CD4-positive, alpha-beta T cell (primary cell): Measurements from ENCODE around the gene DAPK3. TPM values are rescaled to one million over a fixed set of nuclear protein-coding genes. Genes with fewer than 3 reads are reported as not detected.
"Not testable (repeated sequence)": the region's sequence is repeated elsewhere in the genome, so short reads cannot be mapped to it uniquely, and the experiment has no call there.

Source experiments
- ATAC-seq: fragments of 200-7000 bp; cut with Tn5 transposase; one replicate; pipeline ENCODE4 v1.10.0; 2022; ENCODE audit warnings: mild to moderate bottlenecking; ENCODE audit not compliant: poor library complexity
- CTCF ChIA-PET: fragments of 350-600 bp; sonication (Branson Sonifier 250); formaldehyde crosslinking; loops from one replicate; lab custom pipeline; 2021; ENCODE audit warnings: antibody characterized with exemption, inconsistent platforms; lab: Charles Lee
- POLR2A ChIA-PET: fragments of 350-600 bp; sonication (Branson Sonifier 250); formaldehyde crosslinking; loops from one replicate; lab custom pipeline; 2021; ENCODE audit warnings: antibody characterized with exemption, inconsistent platforms; lab: Charles Lee
- DNase-seq, 14 experiments: peaks; one replicate each; pipeline ENCODE4 v3.0.0-alpha.2; 2013 to 2020; ENCODE audit warnings: mixed read lengths in 2 of 14
- H3K27ac ChIP-seq, 2 donors: one replicate each; pipeline versions ENCODE4 v1.5.1 to v1.7.0; 2013; ENCODE audit warnings: low read length in 2 of 2, low read depth in 1 of 2, mild to moderate bottlenecking in 1 of 2
- H3K27me3 ChIP-seq, 2 experiments: 1 replicate in 1 of 2; 2 replicates in 1 of 2; pipeline versions ENCODE4 v1.6.1 to v1.7.0; 2013; ENCODE audit warnings: low read length in 2 of 2, control low read depth in 1 of 2, mild to moderate bottlenecking in 1 of 2, moderate library complexity in 1 of 2; ENCODE audit not compliant: insufficient read depth in 2 of 2, control insufficient read depth in 1 of 2
- H3K36me3 ChIP-seq: one replicate; pipeline ENCODE4 v1.6.1; 2013; ENCODE audit warnings: low read length, control low read depth; ENCODE audit not compliant: insufficient read depth
- H3K4me1 ChIP-seq: one replicate; pipeline ENCODE4 v1.6.1; 2013; ENCODE audit warnings: low read length, control low read depth; ENCODE audit not compliant: insufficient read depth
- H3K4me3 ChIP-seq: one replicate; pipeline ENCODE4 v1.5.1; 2013; ENCODE audit warnings: mild to moderate bottlenecking, low read length, moderate library complexity
- H3K9me3 ChIP-seq, 2 experiments: 1 replicate in 1 of 2; 2 replicates in 1 of 2; pipeline versions ENCODE4 v1.6.1 to v1.7.0; 2013; ENCODE audit warnings: low read length in 2 of 2, mild to moderate bottlenecking in 2 of 2, control low read depth in 1 of 2, moderate library complexity in 1 of 2; ENCODE audit not compliant: control insufficient read depth in 1 of 2, insufficient read depth in 1 of 2
- H3K27ac Mint-ChIP-seq: one replicate; pipeline ENCODE4 v1.8.0; 2020; ENCODE audit warnings: mixed read lengths
- H3K27me3 Mint-ChIP-seq: one replicate; pipeline ENCODE4 v1.8.0; 2021; ENCODE audit warnings: mixed read lengths
- H3K36me3 Mint-ChIP-seq: one replicate; pipeline ENCODE4 v1.8.0; 2021; ENCODE audit warnings: low read depth, mixed read lengths
- H3K4me1 Mint-ChIP-seq: one replicate; pipeline ENCODE4 v1.8.0; 2021; ENCODE audit warnings: low read depth, mixed read lengths
- H3K4me3 Mint-ChIP-seq: one replicate; pipeline ENCODE4 v1.8.0; 2020; ENCODE audit warnings: mild to moderate bottlenecking, mixed read lengths
- H3K9me3 Mint-ChIP-seq: one replicate; pipeline ENCODE4 v1.8.0; 2020; ENCODE audit warnings: mixed read lengths
- intact Hi-C, 2 experiments: fragments of 100-400 bp; cut with DNase I in 1 of 2; cut with micrococcal nuclease in 1 of 2; formaldehyde crosslinking; loops; one replicate each; pipeline versions ENCODE4 v1.15.1 to v1.9.0; 2023 to 2025; cut with DNase I, micrococcal nuclease
- total RNA-seq, 174 experiments: library from RNA in 2 of 174; stranded (reverse) in 2 of 174; gene quantifications; one replicate each; pipeline ENCODE4 v1.2.3 and lab custom pipeline; 2021 to 2026
- TF ChIP-seq, protein P1 (sequence below): fragments of 200-600 bp; IDR thresholded peaks from one replicate; pipeline ENCODE4 v1.8.0; 2022; ENCODE audit warnings: antibody characterized with exemption, mild to moderate bottlenecking

DAPK3 gene
- total RNA-seq, 2 experiments from 2014 or later, result 21.1 to 22.9 TPM

DNA sequence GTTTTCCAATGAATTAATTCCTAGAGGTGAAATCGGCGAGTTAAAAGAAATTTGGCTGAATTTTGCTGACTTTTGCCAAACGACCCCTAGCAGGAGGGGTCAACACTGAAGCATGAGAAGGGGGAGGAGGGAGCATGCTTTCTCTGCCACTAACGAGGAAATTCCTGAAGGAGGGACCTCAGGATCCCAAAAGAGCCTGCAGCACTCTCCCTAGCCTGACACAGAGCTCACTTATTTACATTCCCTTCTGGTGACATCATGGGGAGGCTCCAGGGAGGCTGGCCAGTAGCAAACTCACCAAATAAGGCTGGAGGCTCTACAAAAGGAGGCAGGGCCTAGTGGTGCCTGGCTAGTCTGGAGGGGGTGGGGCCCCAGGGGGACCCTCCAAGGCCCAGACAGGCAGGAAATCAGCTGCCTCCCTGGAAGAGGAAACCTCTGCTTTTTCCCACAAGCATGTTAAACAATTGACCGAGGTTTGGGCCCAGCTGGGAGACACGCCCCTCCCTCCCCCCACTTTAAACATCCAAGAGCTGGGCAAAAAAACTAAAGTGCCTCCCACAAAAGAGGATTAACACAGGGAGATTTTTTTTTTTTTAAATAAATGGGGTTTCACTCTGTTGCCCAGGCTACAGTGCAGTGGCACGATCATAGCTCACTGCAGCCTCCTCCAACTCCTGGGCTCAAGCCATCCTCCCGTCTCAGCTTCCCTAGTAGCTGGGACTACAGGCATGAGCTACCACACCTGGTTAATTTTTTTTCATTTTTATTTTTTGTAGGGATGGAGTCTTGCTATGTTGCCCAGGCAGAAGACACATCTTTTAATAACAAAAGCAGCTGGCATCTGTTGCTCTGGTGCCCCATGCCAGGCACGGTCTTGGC, 2.1 kb downstream of the DAPK3 start:
- Mint-ChIP-seq H3K27me3 (no peaks in the 10 kb centered on the region), H3K4me3 (peak overlapping the region; percentile 62), H3K36me3 (peaks cover 44% of the 10 kb centered on the region), H3K27ac (no peak overlapping the region), H3K4me1 (peaks cover 22% of the 10 kb centered on the region), H3K9me3 (no peaks in the 10 kb centered on the region)
- DNase-seq (no peak), ATAC-seq (no peak)
- Histone ChIP-seq H3K27me3 (no peaks in the 10 kb centered on the region), H3K4me3 (no peak overlapping the region), H3K27ac (no peak overlapping the region), H3K9me3 (no peaks in the 10 kb centered on the region), H3K4me1 (peaks cover 34% of the 10 kb centered on the region), H3K36me3 (peaks cover 40% of the 10 kb centered on the region)
- TF ChIP-seq, protein P1, sequence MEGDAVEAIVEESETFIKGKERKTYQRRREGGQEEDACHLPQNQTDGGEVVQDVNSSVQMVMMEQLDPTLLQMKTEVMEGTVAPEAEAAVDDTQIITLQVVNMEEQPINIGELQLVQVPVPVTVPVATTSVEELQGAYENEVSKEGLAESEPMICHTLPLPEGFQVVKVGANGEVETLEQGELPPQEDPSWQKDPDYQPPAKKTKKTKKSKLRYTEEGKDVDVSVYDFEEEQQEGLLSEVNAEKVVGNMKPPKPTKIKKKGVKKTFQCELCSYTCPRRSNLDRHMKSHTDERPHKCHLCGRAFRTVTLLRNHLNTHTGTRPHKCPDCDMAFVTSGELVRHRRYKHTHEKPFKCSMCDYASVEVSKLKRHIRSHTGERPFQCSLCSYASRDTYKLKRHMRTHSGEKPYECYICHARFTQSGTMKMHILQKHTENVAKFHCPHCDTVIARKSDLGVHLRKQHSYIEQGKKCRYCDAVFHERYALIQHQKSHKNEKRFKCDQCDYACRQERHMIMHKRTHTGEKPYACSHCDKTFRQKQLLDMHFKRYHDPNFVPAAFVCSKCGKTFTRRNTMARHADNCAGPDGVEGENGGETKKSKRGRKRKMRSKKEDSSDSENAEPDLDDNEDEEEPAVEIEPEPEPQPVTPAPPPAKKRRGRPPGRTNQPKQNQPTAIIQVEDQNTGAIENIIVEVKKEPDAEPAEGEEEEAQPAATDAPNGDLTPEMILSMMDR, result no peak
- ChIA-PET POLR2A (interaction anchor here (0.6 to 4.6 kb wide), 2 partner anchors 15 to 98 kb away, joined by 3 to 72 read pairs; partner anchors contain the start of gene EEF2), CTCF (interaction anchor here (4.4 kb wide), 1 partner anchor 19 kb away, joined by 29 read pairs; no protein-coding TSS in a partner anchor)
- intact Hi-C loops, result no loop called here

GRCh38 chr19:3967983-3968382, 2.9 kb downstream of the DAPK3 start:
- ChIA-PET CTCF (interaction anchor here (4.4 kb wide), 1 partner anchor 20 kb away, joined by 29 read pairs; no protein-coding TSS in a partner anchor), POLR2A (interaction anchor here (4.6 kb wide), 1 partner anchor 16 kb away, joined by 72 read pairs; the partner anchor contains the start of gene EEF2)
- peak overlapping the region; percentile 62 for H3K4me3 Mint-ChIP-seq
- Histone ChIP-seq H3K36me3 (peaks cover 48% of the 10 kb centered on the region), H3K4me1 (peaks cover 34% of the 10 kb centered on the region)
- H3K4me3 ChIP-seq, intact Hi-C loops, ATAC-seq, H3K27ac ChIP-seq, DNase-seq, H3K9me3 Mint-ChIP-seq, H3K27ac Mint-ChIP-seq, H3K27me3 Mint-ChIP-seq, H3K9me3 ChIP-seq, H3K27me3 ChIP-seq: not testable (repeated sequence)
- H3K36me3 Mint-ChIP-seq, result peaks cover 51% of the 10 kb centered on the region
- H3K4me1 Mint-ChIP-seq, result peaks cover 22% of the 10 kb centered on the region

GRCh38 chr19:3966051-3967017, 4.6 kb downstream of the DAPK3 start:
- Histone ChIP-seq H3K4me3 (no peak overlapping the region), H3K4me1 (peaks cover 31% of the 10 kb centered on the region), H3K36me3 (peaks cover 59% of the 10 kb centered on the region), H3K9me3 (no peaks in the 10 kb centered on the region), H3K27ac (no peak overlapping the region), H3K27me3 (no peaks in the 10 kb centered on the region)
- no peak overlapping the region for H3K27ac Mint-ChIP-seq
- H3K36me3 Mint-ChIP-seq, result peaks cover 59% of the 10 kb centered on the region
- ChIA-PET POLR2A (no interaction called here), CTCF (no interaction called here)
- intact Hi-C loops, result no loop called here
- ATAC-seq, result no peak
- H3K27me3 Mint-ChIP-seq, result no peaks in the 10 kb centered on the region
- no peaks in the 10 kb centered on the region for H3K9me3 Mint-ChIP-seq
- H3K4me1 Mint-ChIP-seq, result peaks cover 20% of the 10 kb centered on the region
- no peak overlapping the region for H3K4me3 Mint-ChIP-seq
- TF ChIP-seq, protein P1, result no peak
- no peak for DNase-seq
